Stimulated activated CD8-positive, alpha-beta memory T cell treated with anti-CD3 and anti-CD28 coated beads, Interleukin-4, amount 100 ng/mL, for 4 hours (primary cell): ENCODE data around the gene LRP5.
"Not testable (repeated sequence)": the region's sequence is repeated elsewhere in the genome, so short reads cannot be mapped to it uniquely, and the experiment has no call there.

ENCODE experiments used
- DNase-seq, 2 donors: peaks; one replicate each; pipeline ENCODE4 v3.0.0-alpha.2; 2020; ENCODE audit warnings: low read depth in 2 of 2, low spot score in 1 of 2

The LRP5 gene

DNA sequence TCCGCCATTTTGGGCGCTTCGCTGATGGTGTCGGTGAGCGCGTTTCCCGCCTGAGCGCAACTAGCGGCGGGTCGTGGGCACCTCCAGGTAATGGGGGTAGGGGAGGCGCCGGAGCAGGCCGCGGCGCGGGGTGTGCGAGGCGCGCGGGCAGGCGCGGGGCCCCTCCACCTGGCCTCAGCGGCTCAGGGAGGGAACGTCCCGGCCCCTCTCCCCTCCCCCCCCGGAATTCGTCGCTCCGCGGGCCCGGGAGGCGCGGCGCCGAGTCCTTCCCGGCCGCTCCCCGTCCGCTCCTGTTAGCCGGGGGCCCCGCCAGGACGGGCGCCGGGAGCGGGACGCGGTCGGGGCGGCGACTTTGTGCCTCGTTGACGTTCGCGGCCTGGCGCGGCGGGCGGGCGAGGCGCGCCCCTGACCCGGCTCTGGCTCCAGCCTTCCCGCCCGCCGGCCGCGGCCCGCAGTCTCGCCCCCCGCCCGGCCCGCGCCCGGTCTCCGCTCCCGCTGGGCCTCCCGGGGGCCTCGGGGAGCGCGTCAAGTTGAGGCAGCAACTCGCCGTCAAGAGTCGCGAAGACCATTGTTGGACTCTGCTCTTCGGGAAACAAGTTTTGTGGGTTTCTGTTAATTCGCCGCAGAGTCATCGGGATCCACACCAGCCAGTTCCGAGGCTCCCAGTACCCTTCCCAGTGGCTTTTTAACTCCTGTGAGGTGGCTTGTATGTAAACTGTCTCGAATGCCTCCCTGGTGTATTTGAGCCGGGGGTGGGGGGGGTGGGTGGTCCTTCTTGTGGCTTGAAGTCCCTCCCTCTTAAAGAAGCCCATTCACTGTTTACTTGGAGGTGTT, 148.6 kb downstream of the LRP5 start, which contains the start of gene PPP6R3:
Gene PPP6R3, plus strand, starts transcription at position 12 of the 834 bp plus-strand sequence. CDS start 76,913 bp downstream, outside the sequence.
- no peak for DNase-seq

DNA sequence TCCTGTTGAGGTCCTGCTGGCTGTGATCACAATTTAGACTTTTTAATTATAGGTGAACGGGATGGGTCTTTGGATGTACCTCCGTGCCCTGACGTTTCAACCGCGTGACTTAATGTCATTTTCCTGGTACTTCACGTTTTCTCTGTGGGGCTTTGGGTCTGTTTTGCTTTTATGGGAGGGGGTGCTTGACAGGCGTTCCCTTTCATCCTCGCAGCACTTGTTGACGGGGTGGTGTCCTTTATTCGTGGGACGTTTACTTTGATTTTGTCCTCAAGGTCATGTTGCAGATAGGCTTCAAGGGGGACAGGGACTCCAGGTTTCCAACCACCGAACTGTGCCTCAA, 149.2 kb downstream of the LRP5 start:
- DNase-seq, result no peak

DNA sequence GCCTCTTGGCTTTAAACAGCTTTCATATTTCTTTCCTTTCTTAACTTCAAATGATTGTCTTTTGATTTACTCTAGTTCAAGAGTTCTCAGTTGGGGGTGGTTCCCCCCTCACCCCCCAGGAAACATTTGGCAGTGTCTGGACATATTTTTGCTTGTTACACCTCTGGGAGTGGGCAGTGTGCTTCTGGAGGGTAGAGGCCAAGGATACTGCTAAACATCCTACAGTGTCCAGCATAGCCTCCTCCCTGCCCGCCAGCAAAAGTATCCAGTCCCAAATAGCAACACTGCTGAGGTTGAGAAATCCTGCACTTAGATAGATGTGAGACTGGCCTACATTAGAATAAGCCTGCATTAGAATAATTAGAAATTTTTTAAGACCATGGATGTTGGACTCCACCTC, 151.3 kb downstream of the LRP5 start:
- DNase-seq, result no peak

DNA sequence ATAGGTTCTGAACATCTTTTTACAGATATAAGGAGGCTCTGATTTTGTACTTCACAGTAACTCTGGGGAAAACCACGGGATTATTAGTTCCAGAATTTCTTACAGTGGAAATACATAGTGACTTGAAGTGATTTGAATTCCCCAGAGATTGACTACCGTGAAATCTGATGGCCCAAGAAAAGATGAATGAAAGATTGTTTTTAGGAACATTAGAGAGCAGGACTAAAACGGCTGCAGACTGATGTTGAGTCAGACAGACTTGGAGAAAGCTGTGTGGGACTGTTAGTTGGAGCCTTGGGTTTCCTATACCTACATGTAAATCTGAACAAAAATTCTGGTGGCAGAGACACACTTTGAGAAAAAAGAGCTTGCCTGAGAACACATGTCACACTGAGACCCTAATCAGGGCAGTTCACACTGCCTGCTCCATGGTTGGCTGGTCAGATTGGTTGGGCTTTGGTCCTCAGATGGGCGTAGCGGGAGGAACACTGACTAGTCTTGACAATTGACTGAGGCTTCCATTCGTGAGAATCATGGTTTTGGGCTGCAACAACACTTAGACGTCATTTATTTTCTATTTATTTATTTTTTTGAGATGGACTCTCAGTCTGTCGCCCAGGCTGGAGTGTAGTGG, 154.9 kb downstream of the LRP5 start:
- DNase-seq, result no peak

- DNase-seq, result no peak
Measured at GRCh38 chr11:68468217-68468828, 155.9 kb downstream of the LRP5 start.

- DNase-seq, result no peak
Measured at GRCh38 chr11:68469122-68469521, 156.7 kb downstream of the LRP5 start.

DNA sequence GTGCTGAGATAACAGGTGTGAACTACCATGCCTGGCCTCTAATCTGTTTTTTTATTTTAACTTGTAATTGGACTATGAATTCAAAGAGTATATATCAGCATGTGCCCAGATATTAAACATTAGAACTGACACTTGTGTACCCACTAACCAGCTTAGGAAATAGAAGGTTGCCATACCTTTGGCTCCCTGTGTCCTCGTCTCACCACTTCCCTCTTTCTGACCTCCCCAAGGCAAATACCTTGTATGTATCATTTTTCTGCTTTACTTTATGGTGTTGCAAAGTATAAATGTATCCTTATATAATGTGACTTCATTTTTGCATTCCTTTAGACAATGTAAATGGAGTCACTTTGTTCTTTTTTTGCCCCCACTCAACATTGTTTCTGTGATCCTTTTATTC, 157.3 kb downstream of the LRP5 start:
- no peak for DNase-seq

GRCh38 chr11:68470304-68470811, 158.0 kb downstream of the LRP5 start:
- no peak for DNase-seq

DNA sequence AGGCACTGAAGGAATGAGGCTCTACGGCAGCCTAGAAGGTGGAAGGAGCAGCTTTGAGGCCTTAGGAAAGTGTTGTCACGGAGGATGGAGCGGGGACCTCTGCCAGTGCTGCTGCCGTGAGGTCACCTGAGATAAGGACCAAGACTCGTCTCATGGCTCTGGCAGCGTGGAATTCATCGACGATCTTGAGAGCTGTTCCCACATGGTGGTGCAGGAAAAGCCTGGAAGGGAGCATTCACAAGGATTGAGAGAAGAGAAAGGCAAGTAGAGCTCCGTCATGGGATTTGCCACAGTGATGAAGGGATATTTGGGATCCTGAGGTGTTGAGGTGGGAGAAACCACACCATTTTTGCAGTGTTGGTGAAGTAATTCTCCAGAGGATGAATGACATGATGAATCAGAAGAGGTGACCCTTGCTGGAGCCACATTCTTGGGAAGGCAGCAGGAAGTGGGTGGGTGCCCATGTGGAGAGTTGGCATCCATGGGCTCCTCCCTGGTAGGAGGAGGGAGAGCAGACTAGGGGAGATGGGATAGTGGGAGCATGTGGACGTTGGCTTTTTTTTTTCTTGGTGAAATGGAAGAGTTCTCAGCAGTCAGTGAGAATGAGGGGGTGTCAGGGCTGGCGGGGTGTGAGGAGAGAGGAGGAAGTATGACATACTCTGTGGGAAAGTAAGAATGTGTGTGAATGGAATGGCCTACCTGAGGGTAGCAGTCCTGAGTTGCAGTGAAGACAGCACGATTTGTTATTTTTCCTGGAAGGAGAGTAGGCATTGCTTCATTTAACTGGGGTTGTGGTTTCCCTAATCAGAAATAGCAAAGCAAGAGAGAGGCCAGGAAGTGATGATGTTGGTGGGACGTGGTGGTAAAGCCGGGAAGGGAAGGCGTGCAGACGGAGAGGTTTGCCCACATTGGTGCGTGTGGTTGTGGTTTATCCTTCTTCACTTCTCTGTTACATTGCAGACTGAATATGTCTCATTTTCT, 159.3 kb downstream of the LRP5 start:
- DNase-seq, result no peak

DNA sequence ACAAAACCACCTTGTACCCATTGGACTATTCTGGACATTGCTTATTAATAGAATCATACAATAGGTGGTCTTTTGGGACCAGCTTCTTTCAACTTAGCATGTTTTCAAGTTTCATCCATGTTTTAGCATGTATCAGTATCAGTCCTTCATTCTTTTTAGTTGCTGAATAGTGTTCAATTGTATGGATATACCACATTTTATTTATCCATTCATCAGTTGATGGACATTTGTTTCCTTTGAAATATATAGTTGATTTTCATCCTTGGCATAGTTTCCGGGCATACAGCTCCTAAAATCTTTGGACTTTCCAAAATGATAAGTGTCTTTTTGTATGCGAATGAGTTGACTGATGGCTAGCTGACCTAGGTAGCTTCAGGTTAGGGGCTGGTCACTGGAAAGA, 160.4 kb downstream of the LRP5 start:
- no peak for DNase-seq

- DNase-seq, result no peak
Measured at GRCh38 chr11:68473693-68474092, 161.3 kb downstream of the LRP5 start.

- DNase-seq, result not testable (repeated sequence)
Measured at GRCh38 chr11:68475626-68476025, 163.2 kb downstream of the LRP5 start.

DNA sequence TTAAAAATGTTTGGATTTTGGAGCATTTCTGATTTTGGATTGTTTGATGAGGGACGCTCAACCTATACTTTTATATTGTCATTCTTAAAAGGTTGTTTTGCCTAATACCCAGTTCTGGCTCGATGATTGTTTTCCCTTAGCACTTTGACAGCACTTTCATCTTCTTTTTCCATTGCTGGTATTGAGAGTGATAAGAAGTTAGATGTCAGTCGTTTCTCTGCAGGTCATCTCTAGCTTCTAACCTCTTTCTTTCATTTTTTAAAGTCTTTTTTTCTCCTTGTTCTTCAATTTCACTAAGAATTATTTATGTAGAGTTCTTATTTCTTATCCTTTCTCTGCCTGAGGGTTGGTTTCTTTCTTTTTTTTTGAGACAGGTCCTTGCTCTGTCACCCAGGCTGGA, 167.0 kb downstream of the LRP5 start:
- DNase-seq, result no peak

GRCh38 chr11:68480193-68480592, 167.8 kb downstream of the LRP5 start:
- no peak for DNase-seq

DNA sequence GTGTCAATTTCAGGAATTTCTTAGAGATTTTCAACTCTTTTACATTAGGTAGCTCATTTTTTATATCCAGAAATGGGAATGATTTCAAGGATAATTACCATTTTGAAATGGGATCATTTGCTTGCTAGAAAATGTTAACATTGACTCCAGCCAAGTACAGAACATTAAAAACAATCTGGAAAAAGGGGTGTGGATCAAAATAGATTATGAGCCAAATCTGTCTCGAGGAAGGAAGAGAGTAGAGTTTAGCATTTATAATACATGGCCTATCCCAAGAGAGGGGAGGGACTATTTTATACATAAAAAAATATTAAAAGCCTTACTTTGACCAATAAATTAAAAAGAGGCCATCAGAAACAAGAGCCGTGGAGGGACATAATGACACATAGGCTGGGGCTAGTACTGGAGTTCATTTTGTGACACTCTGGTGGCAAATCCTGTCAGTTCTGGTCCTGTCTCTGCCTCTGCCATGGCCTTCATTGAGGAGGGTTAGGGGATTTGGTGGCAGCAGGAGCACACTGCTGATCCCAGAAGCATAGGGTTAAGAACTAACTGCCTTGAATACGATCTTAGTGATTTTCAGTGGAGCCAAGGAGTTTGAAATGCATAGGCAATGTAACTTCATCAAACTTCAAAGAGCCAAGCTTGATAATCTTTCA, 168.6 kb downstream of the LRP5 start:
- no peak for DNase-seq

GRCh38 chr11:68481579-68482240, 169.3 kb downstream of the LRP5 start:
- DNase-seq, result no peak

DNA sequence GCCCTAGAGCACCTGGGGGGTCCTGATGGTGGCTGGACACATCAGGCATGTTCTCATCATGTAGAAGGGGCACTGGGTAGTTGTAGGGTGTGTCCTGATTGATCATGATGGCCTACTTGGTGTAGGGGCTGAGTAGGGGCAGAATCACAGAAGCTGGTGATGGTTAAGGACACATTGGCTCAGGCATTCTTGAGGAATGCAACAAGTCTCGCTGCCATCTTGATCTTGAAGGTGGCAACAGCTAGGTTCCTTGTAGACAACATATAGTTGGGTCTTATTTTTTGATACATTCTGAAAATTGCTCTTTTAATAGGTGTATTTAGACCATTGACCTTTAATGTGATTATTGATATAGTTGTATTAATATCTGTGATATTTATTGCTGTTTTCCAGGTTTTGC, 176.2 kb downstream of the LRP5 start:
- DNase-seq, result no peak

DNA sequence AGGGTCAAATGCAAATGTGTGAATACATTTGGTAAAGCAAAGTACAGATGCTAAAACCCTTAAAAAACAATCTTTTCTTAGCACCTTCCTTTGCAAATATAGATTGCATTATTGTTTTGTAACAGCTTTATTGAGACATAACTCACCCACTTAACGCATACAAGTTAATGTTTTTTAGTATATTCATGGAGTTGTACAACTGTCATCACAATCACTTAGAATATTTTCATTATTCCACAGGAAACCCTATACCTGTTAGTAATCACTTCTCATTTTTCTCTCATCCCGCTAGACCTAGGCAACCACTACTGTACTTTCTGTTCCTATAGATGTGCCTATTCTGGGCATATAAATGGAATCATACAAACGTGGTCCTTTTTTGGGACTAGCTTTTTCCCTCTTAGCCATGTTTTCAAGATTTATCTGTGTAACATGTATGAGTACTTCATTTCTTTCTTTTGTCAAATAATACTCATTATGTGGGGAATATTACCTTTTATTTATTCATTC, 182.9 kb downstream of the LRP5 start:
- DNase-seq, result no peak

DNA sequence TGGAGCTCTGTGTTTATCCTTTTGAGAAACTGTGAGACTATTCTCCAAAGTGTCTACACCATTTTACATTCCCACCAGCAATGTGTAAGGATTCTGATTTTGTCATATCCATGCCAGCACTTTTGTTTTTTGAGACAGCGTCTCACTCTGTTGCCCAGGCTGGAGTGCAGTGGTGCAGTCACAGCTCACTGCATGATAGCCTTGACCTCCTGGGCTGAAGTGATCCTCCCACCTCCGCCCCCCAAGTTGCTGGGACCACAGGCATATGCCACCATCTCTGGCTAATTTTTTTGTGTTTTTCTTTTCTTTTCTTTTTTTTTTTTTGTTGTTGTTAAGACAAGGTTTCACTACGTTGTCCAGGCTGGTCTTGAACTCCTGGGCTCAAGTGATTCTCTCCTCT, 183.5 kb downstream of the LRP5 start:
- no peak for DNase-seq

DNA sequence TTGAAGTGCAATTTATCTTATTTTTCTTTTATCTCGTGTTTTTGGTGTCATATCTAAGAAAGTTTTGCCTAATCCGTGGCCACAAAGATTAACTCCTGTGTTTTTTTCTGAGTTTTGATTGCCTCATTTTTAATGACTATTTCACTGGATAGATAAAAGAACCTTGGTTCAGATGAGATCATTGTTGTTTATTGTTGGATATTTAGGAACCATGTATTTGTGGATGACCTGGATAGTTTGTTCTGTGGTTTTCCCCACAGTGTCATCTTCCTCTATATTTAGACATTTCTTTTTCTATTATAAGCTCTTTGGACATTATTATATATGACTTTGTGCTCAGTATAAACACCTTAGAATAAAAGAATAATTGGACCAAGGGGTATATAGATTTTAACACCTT, 185.4 kb downstream of the LRP5 start:
- DNase-seq, result no peak
